SK-N-MC (cell line): ENCODE results near the gene TUB.

Experiments used
- EZH2 ChIP-seq: fragments of 200-600 bp; sonication (generic); IDR thresholded peaks from one replicate; pipeline ENCODE4 v1.6.1; 2017; ENCODE audit warnings: antibody characterized with exemption
- POLR2AphosphoS5 ChIP-seq: IDR thresholded peaks from 2 replicates; pipeline ENCODE4 v1.6.1; 2012; ENCODE audit warnings: mild to moderate bottlenecking, low read depth, low read length, borderline replicate concordance

DNA sequence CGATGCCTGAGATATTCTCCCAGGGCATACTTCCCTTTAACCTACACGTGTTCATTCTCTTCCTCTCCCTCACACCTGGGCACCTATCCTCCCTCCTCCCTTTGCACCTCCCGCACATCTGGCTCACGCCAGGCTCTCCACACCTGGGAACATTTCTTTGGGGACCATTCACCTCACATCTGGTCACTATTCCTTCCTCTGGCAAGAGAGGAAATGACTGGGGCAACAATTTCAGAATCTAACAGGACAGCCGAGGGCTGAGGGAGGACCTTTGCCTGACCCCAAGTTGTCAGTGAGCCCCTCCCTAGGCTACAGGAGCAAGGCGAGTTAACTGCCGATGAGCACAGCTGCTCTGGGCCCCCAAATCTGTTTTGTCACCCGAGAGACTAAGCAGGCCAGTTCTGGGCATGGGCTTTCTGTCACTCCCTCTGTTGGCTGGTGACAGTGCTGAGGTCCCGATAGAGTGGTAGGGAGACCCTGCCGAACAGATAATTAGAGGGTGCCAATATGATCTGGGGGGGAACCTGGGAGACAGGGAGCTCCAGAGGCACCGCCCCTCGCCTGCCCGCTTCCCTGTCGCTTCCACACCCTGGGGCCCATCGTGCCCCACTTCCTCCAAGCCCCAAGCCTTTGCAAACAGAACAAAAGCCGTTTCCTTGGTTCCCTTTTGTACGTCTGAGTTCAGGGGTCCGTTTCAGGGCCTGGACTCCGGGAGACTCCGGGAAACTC is 48.3 kb upstream of the TUB start:
- TF ChIP-seq POLR2AphosphoS5 = no peak
- no peak for TF ChIP-seq EZH2
